ENCODE measurements around the gene CCDC183.
"Not testable (repeated sequence)": the region's sequence is repeated elsewhere in the genome, so short reads cannot be mapped to it uniquely, and the experiment has no call there.

Gene CCDC183

GRCh38 chr9:136839229-136840139, 43.3 kb downstream of the CCDC183 start:
- no peak for DNase-seq (ENCODE audit: low spot score)

GRCh38 chr9:136840140-136840876, 44.2 kb downstream of the CCDC183 start:
- DNase-seq (ENCODE audit: low spot score), result peak; percentile 72

- no peak for DNase-seq (ENCODE audit: low spot score)
Observed at GRCh38 chr9:136840877-136841645, 44.9 kb downstream of the CCDC183 start.

GRCh38 chr9:136841646-136842379, 45.7 kb downstream of the CCDC183 start:
- DNase-seq (ENCODE audit: low spot score), result not testable (repeated sequence)

GRCh38 chr9:136842380-136842948, 46.3 kb downstream of the CCDC183 start, which contains the start of gene AJM1:
AJM1 (plus strand) TSS chr9:136842478; CDS start chr9:136844415, 1,937 bp downstream.
- peak; percentile 75 for DNase-seq (ENCODE audit: low spot score)

GRCh38 chr9:136843159-136843800, 47.1 kb downstream of the CCDC183 start:
- DNase-seq (ENCODE audit: low spot score), result not testable (repeated sequence)

GRCh38 chr9:136843801-136844740, 47.9 kb downstream of the CCDC183 start:
- not testable (repeated sequence) for DNase-seq (ENCODE audit: low spot score)

GRCh38 chr9:136844761-136845464, 48.8 kb downstream of the CCDC183 start:
- DNase-seq (ENCODE audit: low spot score), result no peak

GRCh38 chr9:136845465-136846260, 49.5 kb downstream of the CCDC183 start:
- no peak for DNase-seq (ENCODE audit: low spot score)

- no peak for DNase-seq (ENCODE audit: low spot score)
Observed at GRCh38 chr9:136846376-136847087, 50.4 kb downstream of the CCDC183 start.

- DNase-seq (ENCODE audit: low spot score), result peak; percentile 72
Observed at GRCh38 chr9:136847088-136847825, 51.1 kb downstream of the CCDC183 start.

GRCh38 chr9:136847826-136848392, 51.8 kb downstream of the CCDC183 start:
- DNase-seq (ENCODE audit: low spot score), result no peak

- DNase-seq (ENCODE audit: low spot score), result peak; percentile 60
Observed at GRCh38 chr9:136848393-136849037, 52.4 kb downstream of the CCDC183 start.

- peak; percentile 95 for DNase-seq (ENCODE audit: low spot score)
Observed at GRCh38 chr9:136849038-136849959, 53.2 kb downstream of the CCDC183 start, which contains the start of gene PHPT1. PHPT1 (plus strand) TSS chr9:136849409; CDS start chr9:136849431, 22 bp downstream.
